Activated CD4-positive, alpha-beta T cell treated with anti-CD3 and anti-CD28 coated beads, Interleukin-2, Interleukin-6, amounts not matched to agents 100 ng/mL and 50 ng/mL, durations not matched to agents 16 hours and 8 hours (primary cell): ENCODE data around the gene HDHD5.

Experiments used
- DNase-seq: peaks from one replicate; pipeline ENCODE4 v3.0.0-alpha.2; 2020

Gene HDHD5

GRCh38 chr22:17158568-17159503 lies at the start of gene HDHD5:
Gene HDHD5, minus strand, starts transcription at chr22:17159277. Its CDS starts 26 bp downstream, at chr22:17159251.
- peak; percentile 92 for DNase-seq

GRCh38 chr22:17205432-17205831 lies 46.4 kb upstream of the HDHD5 start:
- DNase-seq: no peak

GRCh38 chr22:17201285-17201945 lies 42.3 kb upstream of the HDHD5 start:
- DNase-seq: no peak

- no peak for DNase-seq
These were observed 40.1 kb upstream of the HDHD5 start for GRCh38 chr22:17199003-17199731.

- no peak for DNase-seq
These were observed 39.3 kb upstream of the HDHD5 start for GRCh38 chr22:17198170-17199002.

GRCh38 chr22:17194213-17194612 lies 35.1 kb upstream of the HDHD5 start:
- DNase-seq: no peak

- DNase-seq: no peak
These were observed 33.1 kb upstream of the HDHD5 start for GRCh38 chr22:17192186-17192585.

GRCh38 chr22:17191163-17191784 lies 32.2 kb upstream of the HDHD5 start:
- DNase-seq: no peak

GRCh38 chr22:17190702-17191101 lies 31.6 kb upstream of the HDHD5 start:
- DNase-seq: no peak

GRCh38 chr22:17176715-17177114 lies 17.6 kb upstream of the HDHD5 start:
- DNase-seq: no peak

- no peak for DNase-seq
These were observed 13.2 kb upstream of the HDHD5 start for GRCh38 chr22:17172029-17172833.

GRCh38 chr22:17171153-17172028 lies 12.3 kb upstream of the HDHD5 start:
- peak; percentile 93 for DNase-seq

- no peak for DNase-seq
These were observed 8.4 kb upstream of the HDHD5 start for GRCh38 chr22:17167486-17167885.

GRCh38 chr22:17164392-17165024 lies 5.4 kb upstream of the HDHD5 start:
- DNase-seq: no peak

GRCh38 chr22:17162731-17163130 lies 3.7 kb upstream of the HDHD5 start:
- no peak for DNase-seq

- no peak for DNase-seq
These were observed 2.9 kb upstream of the HDHD5 start for GRCh38 chr22:17161991-17162390.

- peak; percentile 75 for DNase-seq
These were observed 451 bp upstream of the HDHD5 start for GRCh38 chr22:17159504-17159951.

GRCh38 chr22:17158176-17158567 lies 905 bp downstream of the HDHD5 start:
- no peak for DNase-seq

- no peak for DNase-seq
These were observed 1.4 kb downstream of the HDHD5 start for GRCh38 chr22:17157714-17158113.
